Karpas-422 (cell line): ENCODE data around the gene APAF1. TPM values are rescaled to one million over a fixed set of nuclear protein-coding genes. Genes with fewer than 3 reads are reported as not detected.

ENCODE experiments used
- DNase-seq: peaks from one replicate; pipeline ENCODE4 v3.0.0-alpha.2; 2015
- H2AFZ ChIP-seq: fragments of 200-600 bp; sonication (generic); 2 replicates; pipeline ENCODE4 v1.6.1; 2014; ENCODE audit warnings: antibody characterized with exemption, low read length, mixed read lengths
- H3K27ac ChIP-seq: fragments of 200-600 bp; sonication (generic); 2 replicates; pipeline ENCODE4 v1.5.1; 2014; ENCODE audit warnings: mild to moderate bottlenecking, low read length, moderate library complexity
- H3K27me3 ChIP-seq: fragments of 200-600 bp; sonication (generic); 2 replicates; pipeline ENCODE4 v1.6.1; 2014; ENCODE audit warnings: low read length, mixed read lengths
- H3K36me3 ChIP-seq: fragments of 200-600 bp; sonication (generic); 2 replicates; pipeline ENCODE4 v1.6.1; 2014; ENCODE audit warnings: low read length, mixed read lengths; ENCODE audit not compliant: insufficient read depth
- H3K4me1 ChIP-seq: fragments of 200-600 bp; sonication (generic); 2 replicates; pipeline ENCODE4 v1.6.1; 2014; ENCODE audit warnings: mild to moderate bottlenecking, low read length, mixed read lengths
- H3K4me2 ChIP-seq: fragments of 200-600 bp; sonication (generic); 2 replicates; pipeline ENCODE4 v1.6.1; 2014; ENCODE audit warnings: low read length, low read depth, mild to moderate bottlenecking; ENCODE audit not compliant: poor library complexity, severe bottlenecking
- H3K4me3 ChIP-seq: fragments of 200-600 bp; sonication (generic); 2 replicates; pipeline ENCODE4 v1.5.1; 2014; ENCODE audit warnings: mild to moderate bottlenecking, antibody characterized with exemption, low read length, mixed read lengths
- H3K79me2 ChIP-seq: fragments of 200-600 bp; sonication (generic); 2 replicates; pipeline ENCODE4 v1.6.1; 2014; ENCODE audit warnings: mild to moderate bottlenecking, low read length, mixed read lengths
- H3K9ac ChIP-seq: fragments of 200-600 bp; sonication (generic); 2 replicates; pipeline ENCODE4 v1.6.0; 2014; ENCODE audit warnings: low read length
- H3K9me2 ChIP-seq: fragments of 200-600 bp; sonication (generic), shearing (Covaris generic); replicated peaks from 2 replicates; pipeline ENCODE4 v1.6.0; 2014; ENCODE audit warnings: mild to moderate bottlenecking, low read length, moderate library complexity; ENCODE audit not compliant: insufficient read depth
- H3K9me3 ChIP-seq: fragments of 300-700, 200-600 bp; sonication (generic); 2 replicates; pipeline ENCODE4 v1.6.1; 2014; ENCODE audit warnings: low read length, mixed read lengths
- H4K20me1 ChIP-seq: fragments of 200-600 bp; sonication (generic); 2 replicates; pipeline ENCODE4 v1.6.1; 2014; ENCODE audit warnings: mild to moderate bottlenecking, antibody characterized with exemption, low read length, low read depth; ENCODE audit not compliant: insufficient read depth
- total RNA-seq: library from RNA; depleted of rRNA; stranded (reverse); fragments of >200 nt; shearing (Covaris generic); gene quantifications from 2 replicates; pipeline ENCODE4 v1.2.3, GENCODE V29; 2014; ENCODE audit warnings: low replicate concordance

Gene APAF1
- total RNA-seq, 1 experiment from 2014 or later = 63.3 TPM

- Histone ChIP-seq H3K9me2 (no peaks in the 10 kb centered on the region), H2AFZ (no peak overlapping the region), H3K27me3 (no peaks in the 10 kb centered on the region), H4K20me1 (no peaks in the 10 kb centered on the region), H3K4me2 (no peak overlapping the region), H3K4me1 (peaks cover 23% of the 10 kb centered on the region), H3K27ac (no peak overlapping the region), H3K9me3 (no peaks in the 10 kb centered on the region), H3K4me3 (no peak overlapping the region), H3K9ac (no peak overlapping the region), H3K79me2 (peaks cover 40% of the 10 kb centered on the region), H3K36me3 (peaks cover 39% of the 10 kb centered on the region; the same call in 1 of the 2 replicates)
- no peak for DNase-seq
Measured at GRCh38 chr12:98651328-98651727, 6.2 kb downstream of the APAF1 start.

GRCh38 chr12:98653866-98654493 is 8.9 kb downstream of the APAF1 start:
- peak; percentile 86 for DNase-seq

GRCh38 chr12:98656289-98657101 is 11.4 kb downstream of the APAF1 start:
- Histone ChIP-seq H4K20me1 (no peaks in the 10 kb centered on the region), H3K36me3 (peaks cover 31% of the 10 kb centered on the region), H3K4me3 (no peak overlapping the region), H3K9me2 (no peaks in the 10 kb centered on the region), H3K79me2 (peaks cover 10% of the 10 kb centered on the region; the same call in 1 of the 2 replicates), H3K9me3 (no peaks in the 10 kb centered on the region), H3K9ac (no peak overlapping the region), H3K4me1 (peaks cover 10% of the 10 kb centered on the region), H2AFZ (no peak overlapping the region), H3K27me3 (no peaks in the 10 kb centered on the region), H3K27ac (no peak overlapping the region), H3K4me2 (no peak overlapping the region)
- no peak for DNase-seq

More at GRCh38 chr12:98653866-98654493, 8.9 kb downstream of the APAF1 start:
- H2AFZ ChIP-seq = no peak overlapping the region
- H3K9ac ChIP-seq = no peak overlapping the region
- no peaks in the 10 kb centered on the region for H4K20me1 ChIP-seq
- no peak overlapping the region for H3K4me2 ChIP-seq
- no peaks in the 10 kb centered on the region for H3K27me3 ChIP-seq
- H3K36me3 ChIP-seq = peaks cover 37% of the 10 kb centered on the region; the same call in 1 of the 2 replicates
- H3K79me2 ChIP-seq = peaks cover 21% of the 10 kb centered on the region
- H3K4me3 ChIP-seq = no peak overlapping the region
- no peak overlapping the region for H3K27ac ChIP-seq
- no peaks in the 10 kb centered on the region for H3K9me3 ChIP-seq
- no peaks in the 10 kb centered on the region for H3K9me2 ChIP-seq
- H3K4me1 ChIP-seq = peaks cover 10% of the 10 kb centered on the region

- H3K4me2 ChIP-seq = no peak overlapping the region
- H3K9me3 ChIP-seq = no peaks in the 10 kb centered on the region
- H3K79me2 ChIP-seq = 0 out of 2 replicates have a peak, but pooled peaks cover 7% of the 10 kb centered on the region
- no peaks in the 10 kb centered on the region for H3K9me2 ChIP-seq
- no peak overlapping the region for H3K27ac ChIP-seq
- peaks cover 13% of the 10 kb centered on the region for H3K4me1 ChIP-seq
- DNase-seq = no peak
- H2AFZ ChIP-seq = no peak overlapping the region
- no peaks in the 10 kb centered on the region for H3K27me3 ChIP-seq
- H3K9ac ChIP-seq = no peak overlapping the region
- H3K4me3 ChIP-seq = no peak overlapping the region
- H4K20me1 ChIP-seq = no peaks in the 10 kb centered on the region
- peaks cover 54% of the 10 kb centered on the region for H3K36me3 ChIP-seq
Measured at GRCh38 chr12:98660521-98660920, 15.4 kb downstream of the APAF1 start.

GRCh38 chr12:98669751-98670150 is 24.7 kb downstream of the APAF1 start:
- Histone ChIP-seq H3K4me1 (no peaks in the 10 kb centered on the region), H3K9me3 (no peaks in the 10 kb centered on the region), H2AFZ (no peak overlapping the region), H3K27ac (no peak overlapping the region), H3K36me3 (peaks cover 45% of the 10 kb centered on the region), H4K20me1 (no peaks in the 10 kb centered on the region), H3K4me2 (no peak overlapping the region), H3K9me2 (no peaks in the 10 kb centered on the region), H3K4me3 (no peak overlapping the region), H3K79me2 (peaks cover 13% of the 10 kb centered on the region), H3K27me3 (no peaks in the 10 kb centered on the region), H3K9ac (no peak overlapping the region)
- DNase-seq = no peak

- Histone ChIP-seq H3K9me3 (no peaks in the 10 kb centered on the region), H3K36me3 (peaks cover 49% of the 10 kb centered on the region), H3K27me3 (no peaks in the 10 kb centered on the region)
Measured at GRCh38 chr12:98671459-98671858, 26.4 kb downstream of the APAF1 start.

GRCh38 chr12:98674841-98675240 is 29.8 kb downstream of the APAF1 start:
- Histone ChIP-seq H3K27ac (no peak overlapping the region), H3K9me3 (no peaks in the 10 kb centered on the region), H3K36me3 (peaks cover 33% of the 10 kb centered on the region), H3K79me2 (peaks cover 7% of the 10 kb centered on the region), H4K20me1 (no peaks in the 10 kb centered on the region), H3K27me3 (no peaks in the 10 kb centered on the region), H3K4me3 (no peak overlapping the region), H3K9me2 (no peaks in the 10 kb centered on the region), H3K9ac (no peak overlapping the region), H2AFZ (no peak overlapping the region), H3K4me2 (no peak overlapping the region), H3K4me1 (no peaks in the 10 kb centered on the region)
- no peak for DNase-seq

More at GRCh38 chr12:98671459-98671858, 26.4 kb downstream of the APAF1 start:
- Histone ChIP-seq H3K27ac (no peak overlapping the region), H3K4me1 (no peaks in the 10 kb centered on the region), H2AFZ (no peak overlapping the region), H3K4me3 (no peak overlapping the region), H3K79me2 (peaks cover 13% of the 10 kb centered on the region), H4K20me1 (no peaks in the 10 kb centered on the region), H3K4me2 (no peak overlapping the region), H3K9ac (no peak overlapping the region), H3K9me2 (no peaks in the 10 kb centered on the region)
- no peak for DNase-seq

GRCh38 chr12:98678236-98678945 is 33.3 kb downstream of the APAF1 start:
- Histone ChIP-seq H3K9ac (no peak overlapping the region), H3K9me3 (no peaks in the 10 kb centered on the region), H3K27ac (no peak overlapping the region), H3K79me2 (no peaks in the 10 kb centered on the region; the same call in 1 of the 2 replicates), H3K27me3 (no peaks in the 10 kb centered on the region), H3K4me3 (no peak overlapping the region), H3K4me2 (no peak overlapping the region), H4K20me1 (no peaks in the 10 kb centered on the region), H3K36me3 (peaks cover 37% of the 10 kb centered on the region), H3K9me2 (no peaks in the 10 kb centered on the region), H2AFZ (no peak overlapping the region), H3K4me1 (no peaks in the 10 kb centered on the region)
- DNase-seq = no peak
